DND-41 (cell line): ENCODE measurements around the gene DENND1A.

Source experiments
- CTCF ChIP-seq: IDR thresholded peaks from 2 replicates; pipeline ENCODE4 v1.5.1; 2012; ENCODE audit warnings: borderline replicate concordance, low read length, moderate library complexity, mild to moderate bottlenecking; ENCODE audit not compliant: poor library complexity, severe bottlenecking; ENCODE audit errors: extremely low read depth
- EZH2 ChIP-seq: IDR thresholded peaks from 3 replicates; pipeline ENCODE4 v1.6.1; 2012; ENCODE audit warnings: borderline replicate concordance, low read depth, mild to moderate bottlenecking, moderate library complexity, low read length, inconsistent platforms; ENCODE audit not compliant: severe bottlenecking

- no peak for TF ChIP-seq CTCF
- no peak for TF ChIP-seq EZH2
These were observed 332.9 kb downstream of the DENND1A start for GRCh38 chr9:123597048-123597447.
